HL-60 (cell line): ENCODE results near the gene ANKK1.

Source experiments
- DNase-seq, 2 experiments: peaks; one replicate each; pipeline ENCODE4 v3.0.0-alpha.2; 2010 to 2020; ENCODE audit warnings: low read depth in 1 of 2, low spot score in 1 of 2
- H3K27ac ChIP-seq: fragments of 250-450 bp; sonication (Bioruptor Pico); replicated peaks from 2 replicates; pipeline ENCODE4 v1.5.1; 2020; ENCODE audit warnings: mild to moderate bottlenecking, moderate library complexity
- H3K27me3 ChIP-seq: fragments of 250-450 bp; sonication (Bioruptor Pico); 2 replicates; pipeline ENCODE4 v1.5.1; 2021; ENCODE audit warnings: mild to moderate bottlenecking, moderate library complexity; ENCODE audit not compliant: insufficient read depth, poor library complexity, severe bottlenecking
- H3K4me3 ChIP-seq: replicated peaks from 2 replicates; pipeline ENCODE4 v1.5.1; 2011; ENCODE audit warnings: mild to moderate bottlenecking, control low read depth, low read length; ENCODE audit not compliant: insufficient read depth
- CTCF ChIP-seq: IDR thresholded peaks from one replicate; pipeline ENCODE4 v1.5.1; 2011; ENCODE audit warnings: low read length, control low read depth, inconsistent platforms; ENCODE audit not compliant: insufficient read depth
- GABPA ChIP-seq: IDR thresholded peaks from 2 replicates; pipeline ENCODE4 v1.6.1; 2012; ENCODE audit warnings: low read depth
- POLR2AphosphoS5 ChIP-seq: IDR thresholded peaks from 2 replicates; pipeline ENCODE4 v1.6.1; 2012; ENCODE audit warnings: low read depth
- SPI1 ChIP-seq: IDR thresholded peaks from 2 replicates; pipeline ENCODE4 v1.6.1; 2012; ENCODE audit warnings: low read depth, mild to moderate bottlenecking, borderline replicate concordance
- TF ChIP-seq, protein P1 (sequence below): IDR thresholded peaks from 2 replicates; pipeline ENCODE4 v1.6.1; 2012; ENCODE audit warnings: low read depth; ENCODE audit not compliant: insufficient replicate concordance

Gene ANKK1

DNA sequence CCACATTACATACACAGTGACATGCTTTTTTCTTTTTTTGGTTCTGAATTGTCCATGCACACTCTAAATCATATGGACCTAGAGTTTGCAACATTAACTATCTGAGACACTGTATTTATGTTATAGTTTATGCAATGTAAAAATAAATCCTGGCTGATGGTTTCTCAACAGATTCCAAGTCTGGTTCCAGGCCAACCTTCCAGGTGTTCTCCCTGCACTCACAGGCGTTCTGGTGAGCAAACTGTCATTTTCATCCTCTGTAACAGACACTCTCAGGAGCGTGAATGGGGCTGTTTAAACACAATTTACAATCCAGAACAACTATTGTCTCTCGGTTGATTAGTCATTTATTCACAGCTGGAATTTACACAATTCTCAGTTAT lies 36.5 kb upstream of the ANKK1 start:
- Histone ChIP-seq H3K27ac (no peak overlapping the region), H3K27me3 (no peaks in the 10 kb centered on the region), H3K4me3 (no peak overlapping the region)
- DNase-seq, result no peak
- TF ChIP-seq POLR2AphosphoS5 (no peak), CTCF (no peak), GABPA (no peak), SPI1 (no peak)
- TF ChIP-seq, protein P1, sequence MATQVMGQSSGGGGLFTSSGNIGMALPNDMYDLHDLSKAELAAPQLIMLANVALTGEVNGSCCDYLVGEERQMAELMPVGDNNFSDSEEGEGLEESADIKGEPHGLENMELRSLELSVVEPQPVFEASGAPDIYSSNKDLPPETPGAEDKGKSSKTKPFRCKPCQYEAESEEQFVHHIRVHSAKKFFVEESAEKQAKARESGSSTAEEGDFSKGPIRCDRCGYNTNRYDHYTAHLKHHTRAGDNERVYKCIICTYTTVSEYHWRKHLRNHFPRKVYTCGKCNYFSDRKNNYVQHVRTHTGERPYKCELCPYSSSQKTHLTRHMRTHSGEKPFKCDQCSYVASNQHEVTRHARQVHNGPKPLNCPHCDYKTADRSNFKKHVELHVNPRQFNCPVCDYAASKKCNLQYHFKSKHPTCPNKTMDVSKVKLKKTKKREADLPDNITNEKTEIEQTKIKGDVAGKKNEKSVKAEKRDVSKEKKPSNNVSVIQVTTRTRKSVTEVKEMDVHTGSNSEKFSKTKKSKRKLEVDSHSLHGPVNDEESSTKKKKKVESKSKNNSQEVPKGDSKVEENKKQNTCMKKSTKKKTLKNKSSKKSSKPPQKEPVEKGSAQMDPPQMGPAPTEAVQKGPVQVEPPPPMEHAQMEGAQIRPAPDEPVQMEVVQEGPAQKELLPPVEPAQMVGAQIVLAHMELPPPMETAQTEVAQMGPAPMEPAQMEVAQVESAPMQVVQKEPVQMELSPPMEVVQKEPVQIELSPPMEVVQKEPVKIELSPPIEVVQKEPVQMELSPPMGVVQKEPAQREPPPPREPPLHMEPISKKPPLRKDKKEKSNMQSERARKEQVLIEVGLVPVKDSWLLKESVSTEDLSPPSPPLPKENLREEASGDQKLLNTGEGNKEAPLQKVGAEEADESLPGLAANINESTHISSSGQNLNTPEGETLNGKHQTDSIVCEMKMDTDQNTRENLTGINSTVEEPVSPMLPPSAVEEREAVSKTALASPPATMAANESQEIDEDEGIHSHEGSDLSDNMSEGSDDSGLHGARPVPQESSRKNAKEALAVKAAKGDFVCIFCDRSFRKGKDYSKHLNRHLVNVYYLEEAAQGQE, result no peak

- Histone ChIP-seq H3K4me3 (no peak overlapping the region), H3K27me3 (no peaks in the 10 kb centered on the region), H3K27ac (no peak overlapping the region)
- no peak for DNase-seq
- TF ChIP-seq POLR2AphosphoS5 (no peak), CTCF (no peak), SPI1 (no peak), GABPA (no peak)
- TF ChIP-seq, protein P1, result no peak
These were observed 36.1 kb upstream of the ANKK1 start for GRCh38 chr11:113351480-113351879.

- H3K4me3 ChIP-seq, result no peak overlapping the region
These were observed 31.4 kb upstream of the ANKK1 start for GRCh38 chr11:113356203-113356602.

More at GRCh38 chr11:113356203-113356602, 31.4 kb upstream of the ANKK1 start:
- no peak for TF ChIP-seq CTCF
- no peak for TF ChIP-seq GABPA
- TF ChIP-seq, protein P1, result no peak
- TF ChIP-seq POLR2AphosphoS5, result no peak
- TF ChIP-seq SPI1, result no peak
- DNase-seq, result no peak
- H3K27ac ChIP-seq, result no peak overlapping the region
- H3K27me3 ChIP-seq, result no peaks in the 10 kb centered on the region
